HEK293 (cell line): ENCODE results near the gene SRF.

Experiments used
- CTCF ChIA-PET: fragments of 350-600 bp; formaldehyde crosslinking; extraction: SDS; loops from one replicate; lab custom pipeline; 2021; ENCODE audit warnings: antibody characterized with exemption; lab: Yijun Ruan, JAX
- POLR2A ChIA-PET: fragments of 300-600 bp; formaldehyde crosslinking; extraction: SDS; loops from one replicate; lab custom pipeline; 2020; ENCODE audit warnings: antibody characterized with exemption, inconsistent platforms; lab: Yijun Ruan, JAX
- H3K27ac ChIP-seq: fragments of 200-500 bp; sonication (Bioruptor generic); 2 replicates; pipeline ENCODE4 v1.5.1; 2014; ENCODE audit warnings: low read depth, low read length, control low read depth, inconsistent platforms; ENCODE audit errors: extremely low read depth
- H3K36me3 ChIP-seq, 2 experiments: fragments of 200-500 bp in 1 of 2; sonication (Bioruptor generic) in 1 of 2; 1 replicate in 1 of 2; 2 replicates in 1 of 2; pipeline ENCODE4 v1.5.1; 2014 to 2017; ENCODE audit warnings: inconsistent platforms in 2 of 2, low read length in 2 of 2; ENCODE audit not compliant: control insufficient read depth in 2 of 2, insufficient read depth in 1 of 2
- H3K4me1 ChIP-seq: fragments of 200-500 bp; sonication (Bioruptor generic); 2 replicates; pipeline ENCODE4 v1.5.1; 2014; ENCODE audit warnings: mild to moderate bottlenecking, low read length, inconsistent platforms; ENCODE audit not compliant: control insufficient read depth, insufficient read depth
- H3K4me3 ChIP-seq: 2 replicates; pipeline ENCODE4 v1.5.1; 2011; ENCODE audit warnings: low read depth, mild to moderate bottlenecking, control low read depth, low read length, moderate library complexity
- H3K9me3 ChIP-seq: fragments of 200-500 bp; sonication (Bioruptor generic); 2 replicates; pipeline ENCODE4 v1.5.1; 2014; ENCODE audit warnings: low read depth, low read length, inconsistent platforms; ENCODE audit not compliant: control insufficient read depth, insufficient read depth
- ELK4 ChIP-seq: IDR thresholded peaks from 2 replicates; pipeline ENCODE4 v1.6.1; 2011; ENCODE audit warnings: mild to moderate bottlenecking, low read depth, low read length, borderline replicate concordance
- HOXD13 ChIP-seq: sonication (generic); formaldehyde crosslinking; IDR thresholded peaks from 2 replicates; pipeline ENCODE4 v1.8.0; 2022; ENCODE audit warnings: missing genetic modification reagents, borderline replicate concordance
- KLF9 ChIP-seq: fragments of 450-650 bp; formaldehyde crosslinking; IDR thresholded peaks from 2 replicates; pipeline ENCODE4 v1.5.1; 2016; ENCODE audit warnings: missing biosample characterization, missing genetic modification characterization, low read depth
- OSR2 ChIP-seq: fragments of 450-650 bp; formaldehyde crosslinking; IDR thresholded peaks from 2 replicates; pipeline ENCODE4 v1.5.1; 2016; ENCODE audit warnings: missing biosample characterization, missing genetic modification characterization
- TRIM28 ChIP-seq: IDR thresholded peaks from 2 replicates; pipeline ENCODE4 v1.6.1; 2011; ENCODE audit warnings: low read length, control low read depth, borderline replicate concordance
- ZFP41 ChIP-seq: fragments of 450-650 bp; formaldehyde crosslinking; IDR thresholded peaks from 2 replicates; pipeline ENCODE4 v1.5.1; 2016; ENCODE audit warnings: missing biosample characterization, missing genetic modification characterization, borderline replicate concordance
- ZNF174 ChIP-seq: fragments of 450-650 bp; formaldehyde crosslinking; IDR thresholded peaks from 2 replicates; pipeline ENCODE4 v1.5.0; 2017; ENCODE audit warnings: missing biosample characterization, mild to moderate bottlenecking, missing genetic modification characterization
- ZNF2 ChIP-seq: fragments of 450-650 bp; formaldehyde crosslinking; IDR thresholded peaks from 2 replicates; pipeline ENCODE4 v1.5.1; 2016; ENCODE audit warnings: missing biosample characterization, missing genetic modification characterization
- ZNF221 ChIP-seq: fragments of 450-650 bp; formaldehyde crosslinking; IDR thresholded peaks from 2 replicates; pipeline ENCODE4 v1.5.1; 2017; ENCODE audit warnings: missing biosample characterization, missing genetic modification characterization, borderline replicate concordance
- ZNF248 ChIP-seq: fragments of 450-650 bp; formaldehyde crosslinking; IDR thresholded peaks from 2 replicates; pipeline ENCODE4 v1.5.1; 2017; ENCODE audit warnings: missing biosample characterization, missing genetic modification characterization
- ZNF391 ChIP-seq: fragments of 450-650 bp; formaldehyde crosslinking; IDR thresholded peaks from 2 replicates; pipeline ENCODE4 v1.5.1; 2016; ENCODE audit warnings: low read depth, missing biosample characterization, missing genetic modification characterization, borderline replicate concordance
- ZNF423 ChIP-seq: fragments of 450-650 bp; formaldehyde crosslinking; IDR thresholded peaks from 2 replicates; pipeline ENCODE4 v1.5.1; 2016; ENCODE audit warnings: missing biosample characterization, missing genetic modification characterization
- ZNF449 ChIP-seq: fragments of 450-650 bp; formaldehyde crosslinking; IDR thresholded peaks from 2 replicates; pipeline ENCODE4 v1.5.1; 2017; ENCODE audit warnings: missing biosample characterization, mild to moderate bottlenecking, missing genetic modification characterization, moderate library complexity
- ZNF501 ChIP-seq: fragments of 450-650 bp; formaldehyde crosslinking; IDR thresholded peaks from 2 replicates; pipeline ENCODE4 v1.5.1; 2016; ENCODE audit warnings: missing biosample characterization, missing genetic modification characterization
- ZNF660 ChIP-seq: fragments of 450-650 bp; IDR thresholded peaks from 2 replicates; pipeline ENCODE4 v1.5.1; 2018; ENCODE audit warnings: missing biosample characterization, mild to moderate bottlenecking, missing genetic modification characterization
- ZNF776 ChIP-seq: fragments of 450-650 bp; formaldehyde crosslinking; IDR thresholded peaks from 2 replicates; pipeline ENCODE4 v1.5.0; 2017; ENCODE audit warnings: missing biosample characterization, missing genetic modification characterization, borderline replicate concordance
- ZSCAN30 ChIP-seq: fragments of 450-650 bp; IDR thresholded peaks from 2 replicates; pipeline ENCODE4 v1.5.1; 2018; ENCODE audit warnings: missing biosample characterization, mild to moderate bottlenecking, missing genetic modification characterization, moderate library complexity
- TF ChIP-seq, protein P1 (sequence below): fragments of 450-650 bp; formaldehyde crosslinking; IDR thresholded peaks from 2 replicates; pipeline ENCODE4 v1.5.1; 2016; ENCODE audit warnings: missing biosample characterization, missing genetic modification characterization
- TF ChIP-seq, protein P2 (sequence below): fragments of 450-650 bp; formaldehyde crosslinking; IDR thresholded peaks from 2 replicates; pipeline ENCODE4 v1.5.1; 2016; ENCODE audit warnings: missing biosample characterization, missing genetic modification characterization
- TF ChIP-seq, protein P3 (sequence below): fragments of 450-650 bp; formaldehyde crosslinking; IDR thresholded peaks from 2 replicates; pipeline ENCODE4 v1.5.1; 2016; ENCODE audit warnings: missing biosample characterization, missing genetic modification characterization
- TF ChIP-seq, protein P4 (sequence below): fragments of 450-650 bp; formaldehyde crosslinking; IDR thresholded peaks from 2 replicates; pipeline ENCODE4 v1.5.1; 2016; ENCODE audit warnings: missing biosample characterization, missing genetic modification characterization, low read depth

SRF gene

GRCh38 chr6:43215066-43215465 lies 44.0 kb downstream of the SRF start:
- ChIA-PET POLR2A (no interaction called here), CTCF (interaction anchor here (4.6 kb wide), 1 partner anchor 14 kb away, joined by 20 read pairs; the partner anchor contains the start of gene DNPH1)
- Histone ChIP-seq H3K27ac (no peak overlapping the region), H3K36me3 (peaks cover 0 to 7% of the 10 kb centered on the region in 2 experiments; a peak in 2 of 3 replicates), H3K4me3 (no peak overlapping the region), H3K9me3 (no peaks in the 10 kb centered on the region), H3K4me1 (no peaks in the 10 kb centered on the region)
- TF ChIP-seq, protein P1, sequence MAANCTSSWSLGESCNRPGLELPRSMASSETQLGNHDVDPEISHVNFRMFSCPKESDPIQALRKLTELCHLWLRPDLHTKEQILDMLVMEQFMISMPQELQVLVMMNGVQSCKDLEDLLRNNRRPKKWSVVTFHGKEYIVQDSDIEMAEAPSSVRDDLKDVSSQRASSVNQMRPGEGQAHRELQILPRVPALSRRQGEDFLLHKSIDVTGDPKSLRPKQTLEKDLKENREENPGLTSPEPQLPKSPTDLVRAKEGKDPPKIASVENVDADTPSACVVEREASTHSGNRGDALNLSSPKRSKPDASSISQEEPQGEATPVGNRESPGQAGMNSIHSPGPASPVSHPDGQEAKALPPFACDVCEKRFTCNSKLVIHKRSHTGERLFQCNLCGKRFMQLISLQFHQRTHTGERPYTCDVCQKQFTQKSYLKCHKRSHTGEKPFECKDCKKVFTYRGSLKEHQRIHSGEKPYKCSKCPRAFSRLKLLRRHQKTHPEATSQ (tag by site-specific recombination) = no peak
- no peak for TF ChIP-seq TRIM28
- TF ChIP-seq ZNF2 (tag by site-specific recombination) = no peak
- no peak for TF ChIP-seq ZNF449 (tag by site-specific recombination)
- no peak for TF ChIP-seq ZNF391 (tag by site-specific recombination)
- TF ChIP-seq KLF9 (tag by site-specific recombination) = no peak

DNA sequence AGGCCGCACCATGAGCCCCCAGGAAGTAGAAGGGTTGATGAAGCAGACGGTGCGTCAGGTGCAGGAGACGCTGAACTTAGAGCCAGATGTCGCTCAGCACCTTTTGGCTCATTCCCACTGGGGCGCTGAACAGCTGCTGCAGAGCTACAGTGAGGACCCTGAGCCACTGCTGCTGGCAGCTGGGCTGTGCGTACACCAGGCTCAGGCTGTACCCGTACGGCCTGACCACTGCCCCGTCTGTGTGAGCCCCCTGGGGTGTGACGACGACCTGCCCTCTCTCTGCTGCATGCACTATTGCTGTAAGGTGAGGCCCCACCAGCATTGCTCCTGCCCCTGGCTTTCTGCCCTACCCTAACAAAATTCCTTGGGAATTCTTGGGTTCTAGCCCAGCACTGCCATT lies 45.1 kb downstream of the SRF start:
- ChIA-PET CTCF (interaction anchor here (4.6 kb wide), 1 partner anchor 13 kb away, joined by 20 read pairs; the partner anchor contains the start of gene DNPH1), POLR2A (interaction anchor here (0.5 kb wide), 1 partner anchor 181 kb away, joined by 3 read pairs; no protein-coding TSS in a partner anchor)
- peaks cover 0 to 11% of the 10 kb centered on the region in 2 experiments; a peak in 2 of 3 replicates for H3K36me3 ChIP-seq
- no peaks in the 10 kb centered on the region for H3K4me1 ChIP-seq
- H3K9me3 ChIP-seq = no peaks in the 10 kb centered on the region
- no peak overlapping the region for H3K4me3 ChIP-seq
- H3K27ac ChIP-seq = no peak overlapping the region
- TF ChIP-seq, protein P2, sequence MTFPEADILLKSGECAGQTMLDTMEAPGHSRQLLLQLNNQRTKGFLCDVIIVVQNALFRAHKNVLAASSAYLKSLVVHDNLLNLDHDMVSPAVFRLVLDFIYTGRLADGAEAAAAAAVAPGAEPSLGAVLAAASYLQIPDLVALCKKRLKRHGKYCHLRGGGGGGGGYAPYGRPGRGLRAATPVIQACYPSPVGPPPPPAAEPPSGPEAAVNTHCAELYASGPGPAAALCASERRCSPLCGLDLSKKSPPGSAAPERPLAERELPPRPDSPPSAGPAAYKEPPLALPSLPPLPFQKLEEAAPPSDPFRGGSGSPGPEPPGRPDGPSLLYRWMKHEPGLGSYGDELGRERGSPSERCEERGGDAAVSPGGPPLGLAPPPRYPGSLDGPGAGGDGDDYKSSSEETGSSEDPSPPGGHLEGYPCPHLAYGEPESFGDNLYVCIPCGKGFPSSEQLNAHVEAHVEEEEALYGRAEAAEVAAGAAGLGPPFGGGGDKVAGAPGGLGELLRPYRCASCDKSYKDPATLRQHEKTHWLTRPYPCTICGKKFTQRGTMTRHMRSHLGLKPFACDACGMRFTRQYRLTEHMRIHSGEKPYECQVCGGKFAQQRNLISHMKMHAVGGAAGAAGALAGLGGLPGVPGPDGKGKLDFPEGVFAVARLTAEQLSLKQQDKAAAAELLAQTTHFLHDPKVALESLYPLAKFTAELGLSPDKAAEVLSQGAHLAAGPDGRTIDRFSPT (tag by site-specific recombination) = no peak
- no peak for TF ChIP-seq ZFP41 (tag by site-specific recombination)
- no peak for TF ChIP-seq ZSCAN30
- TF ChIP-seq HOXD13 (CRISPR knock-in tag) = no peak
- TF ChIP-seq, protein P3, sequence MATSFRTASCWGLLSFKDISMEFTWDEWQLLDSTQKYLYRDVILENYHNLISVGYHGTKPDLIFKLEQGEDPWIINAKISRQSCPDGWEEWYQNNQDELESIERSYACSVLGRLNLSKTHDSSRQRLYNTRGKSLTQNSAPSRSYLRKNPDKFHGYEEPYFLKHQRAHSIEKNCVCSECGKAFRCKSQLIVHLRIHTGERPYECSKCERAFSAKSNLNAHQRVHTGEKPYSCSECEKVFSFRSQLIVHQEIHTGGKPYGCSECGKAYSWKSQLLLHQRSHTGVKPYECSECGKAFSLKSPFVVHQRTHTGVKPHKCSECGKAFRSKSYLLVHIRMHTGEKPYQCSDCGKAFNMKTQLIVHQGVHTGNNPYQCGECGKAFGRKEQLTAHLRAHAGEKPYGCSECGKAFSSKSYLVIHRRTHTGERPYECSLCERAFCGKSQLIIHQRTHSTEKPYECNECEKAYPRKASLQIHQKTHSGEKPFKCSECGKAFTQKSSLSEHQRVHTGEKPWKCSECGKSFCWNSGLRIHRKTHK (tag by site-specific recombination) = no peak
- TF ChIP-seq ZNF660 = no peak
- TF ChIP-seq, protein P4, sequence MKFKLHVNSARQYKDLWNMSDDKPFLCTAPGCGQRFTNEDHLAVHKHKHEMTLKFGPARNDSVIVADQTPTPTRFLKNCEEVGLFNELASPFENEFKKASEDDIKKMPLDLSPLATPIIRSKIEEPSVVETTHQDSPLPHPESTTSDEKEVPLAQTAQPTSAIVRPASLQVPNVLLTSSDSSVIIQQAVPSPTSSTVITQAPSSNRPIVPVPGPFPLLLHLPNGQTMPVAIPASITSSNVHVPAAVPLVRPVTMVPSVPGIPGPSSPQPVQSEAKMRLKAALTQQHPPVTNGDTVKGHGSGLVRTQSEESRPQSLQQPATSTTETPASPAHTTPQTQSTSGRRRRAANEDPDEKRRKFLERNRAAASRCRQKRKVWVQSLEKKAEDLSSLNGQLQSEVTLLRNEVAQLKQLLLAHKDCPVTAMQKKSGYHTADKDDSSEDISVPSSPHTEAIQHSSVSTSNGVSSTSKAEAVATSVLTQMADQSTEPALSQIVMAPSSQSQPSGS (tag by site-specific recombination) = no peak
- no peak for TF ChIP-seq OSR2
- TF ChIP-seq ELK4 = no peak
- no peak for TF ChIP-seq ZNF174 (tag by site-specific recombination)
- no peak for TF ChIP-seq ZNF221
- TF ChIP-seq ZNF423 (tag by site-specific recombination) = no peak
- no peak for TF ChIP-seq ZNF501 (tag by site-specific recombination)
- no peak for TF ChIP-seq ZNF2 (tag by site-specific recombination)
- TF ChIP-seq ZNF776 (tag by site-specific recombination) = no peak
- TF ChIP-seq ZNF248 (tag by site-specific recombination) = no peak
